ENCODE results near the gene ANKUB1. TPM values are rescaled to one million over a fixed set of nuclear protein-coding genes. Genes with fewer than 3 reads are reported as not detected.

ANKUB1 gene
- total RNA-seq, 1 experiment from 2014 or later = not detected

DNA sequence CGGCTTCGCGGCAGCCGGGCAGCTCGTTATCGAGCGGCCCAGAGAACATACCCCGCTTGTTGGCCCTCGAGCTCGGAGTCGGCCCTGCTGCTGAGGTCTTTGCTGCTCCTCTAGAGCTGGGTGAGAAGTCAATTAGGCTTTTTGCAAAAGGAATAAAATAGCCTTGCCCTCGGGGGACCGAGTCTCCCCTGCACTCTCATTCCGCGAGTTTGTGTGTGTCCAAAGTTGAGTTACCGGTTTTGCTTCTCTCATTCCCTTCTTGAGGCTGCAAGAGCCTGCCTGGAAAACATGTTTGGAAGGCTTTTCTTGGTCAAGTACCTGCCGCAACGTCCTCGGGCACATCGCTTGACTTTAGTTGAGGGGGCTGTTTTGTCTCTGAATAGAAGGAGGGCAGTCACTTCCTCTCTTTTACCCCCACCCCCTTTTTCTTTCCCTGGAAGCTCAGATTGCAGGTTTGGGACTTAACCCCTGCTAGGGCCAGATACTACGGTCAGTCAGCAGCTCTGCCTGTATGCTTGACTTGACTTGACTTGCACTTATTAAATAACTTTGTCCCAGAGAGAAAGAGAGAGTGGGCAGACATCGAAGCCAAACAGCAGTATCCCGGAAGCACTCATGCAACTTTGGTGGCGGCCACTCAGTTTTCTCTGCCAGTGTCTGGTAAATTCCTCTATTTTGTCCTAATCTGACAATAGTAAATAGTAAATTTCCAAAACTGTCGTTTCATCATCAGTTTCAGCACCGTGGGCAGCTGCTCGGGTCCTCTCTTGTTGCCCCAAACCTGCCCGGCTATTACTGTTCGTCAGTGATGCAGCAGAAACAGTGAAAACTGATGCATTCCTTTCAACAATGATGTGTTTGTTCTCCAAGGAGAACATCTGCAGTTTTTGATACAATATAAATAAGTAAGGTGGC lies 21.3 kb upstream of the ANKUB1 start:
- H3K27me3 Mint-ChIP-seq (ENCODE audit: insufficient read depth, unreplicated experiment) = no peaks in the 10 kb centered on the region
- TF ChIP-seq, protein P1, sequence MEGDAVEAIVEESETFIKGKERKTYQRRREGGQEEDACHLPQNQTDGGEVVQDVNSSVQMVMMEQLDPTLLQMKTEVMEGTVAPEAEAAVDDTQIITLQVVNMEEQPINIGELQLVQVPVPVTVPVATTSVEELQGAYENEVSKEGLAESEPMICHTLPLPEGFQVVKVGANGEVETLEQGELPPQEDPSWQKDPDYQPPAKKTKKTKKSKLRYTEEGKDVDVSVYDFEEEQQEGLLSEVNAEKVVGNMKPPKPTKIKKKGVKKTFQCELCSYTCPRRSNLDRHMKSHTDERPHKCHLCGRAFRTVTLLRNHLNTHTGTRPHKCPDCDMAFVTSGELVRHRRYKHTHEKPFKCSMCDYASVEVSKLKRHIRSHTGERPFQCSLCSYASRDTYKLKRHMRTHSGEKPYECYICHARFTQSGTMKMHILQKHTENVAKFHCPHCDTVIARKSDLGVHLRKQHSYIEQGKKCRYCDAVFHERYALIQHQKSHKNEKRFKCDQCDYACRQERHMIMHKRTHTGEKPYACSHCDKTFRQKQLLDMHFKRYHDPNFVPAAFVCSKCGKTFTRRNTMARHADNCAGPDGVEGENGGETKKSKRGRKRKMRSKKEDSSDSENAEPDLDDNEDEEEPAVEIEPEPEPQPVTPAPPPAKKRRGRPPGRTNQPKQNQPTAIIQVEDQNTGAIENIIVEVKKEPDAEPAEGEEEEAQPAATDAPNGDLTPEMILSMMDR (IDR thresholded peaks at IDR 0.05; ENCODE audit: insufficient read depth in 1 of 2, low read depth in 1 of 2, low read length in 1 of 2, severe bottlenecking in 1 of 2, unreplicated experiment in 1 of 2) = no peak
- peak overlapping the region; percentile 95 for H3K27ac Mint-ChIP-seq (ENCODE audit: unreplicated experiment)
- ChIA-PET CTCF (interaction anchor here (1.5 kb wide), 1 partner anchor 48 kb away, joined by 5 read pairs; no protein-coding TSS in a partner anchor), POLR2A (interaction anchor here (0.6 to 1.5 kb wide), 2 partner anchors 62 to 475 kb away, joined by 4 to 5 read pairs; partner anchors contain the start of gene COMMD2)
- Histone ChIP-seq H3K27me3 (replicated peaks; ENCODE audit: control insufficient read depth, insufficient read depth, low read length) (no peaks in the 10 kb centered on the region), H3K36me3 (ENCODE audit: control insufficient read depth, insufficient read depth, low read length) (no peaks in the 10 kb centered on the region), H3K9me3 (no peaks in the 10 kb centered on the region), H3K4me3 (ENCODE audit: low read depth, low read length) (peak overlapping the region; percentile 91), H3K4me1 (peaks cover 6% of the 10 kb centered on the region)
- peak overlapping the region; percentile 93 for H3K4me3 Mint-ChIP-seq (ENCODE audit: unreplicated experiment)
- H3K4me1 Mint-ChIP-seq (ENCODE audit: low read depth, unreplicated experiment) = peaks cover 8% of the 10 kb centered on the region
- DNase-seq = peak; percentile 53 to 54
- no peaks in the 10 kb centered on the region for H3K9me3 Mint-ChIP-seq (ENCODE audit: unreplicated experiment)
- peaks cover 10% of the 10 kb centered on the region for H3K36me3 Mint-ChIP-seq (ENCODE audit: insufficient read depth, unreplicated experiment)
- TSS peak; percentile 30 for BruUV-seq (replicated peaks)
- intact Hi-C loops (cut with micrococcal nuclease; ENCODE audit: unreplicated experiment) = loop anchor here (2.0 to 5.0 kb wide), 2 partner anchors 61 to 301 kb away; partner anchors contain the start of gene COMMD2

DNA sequence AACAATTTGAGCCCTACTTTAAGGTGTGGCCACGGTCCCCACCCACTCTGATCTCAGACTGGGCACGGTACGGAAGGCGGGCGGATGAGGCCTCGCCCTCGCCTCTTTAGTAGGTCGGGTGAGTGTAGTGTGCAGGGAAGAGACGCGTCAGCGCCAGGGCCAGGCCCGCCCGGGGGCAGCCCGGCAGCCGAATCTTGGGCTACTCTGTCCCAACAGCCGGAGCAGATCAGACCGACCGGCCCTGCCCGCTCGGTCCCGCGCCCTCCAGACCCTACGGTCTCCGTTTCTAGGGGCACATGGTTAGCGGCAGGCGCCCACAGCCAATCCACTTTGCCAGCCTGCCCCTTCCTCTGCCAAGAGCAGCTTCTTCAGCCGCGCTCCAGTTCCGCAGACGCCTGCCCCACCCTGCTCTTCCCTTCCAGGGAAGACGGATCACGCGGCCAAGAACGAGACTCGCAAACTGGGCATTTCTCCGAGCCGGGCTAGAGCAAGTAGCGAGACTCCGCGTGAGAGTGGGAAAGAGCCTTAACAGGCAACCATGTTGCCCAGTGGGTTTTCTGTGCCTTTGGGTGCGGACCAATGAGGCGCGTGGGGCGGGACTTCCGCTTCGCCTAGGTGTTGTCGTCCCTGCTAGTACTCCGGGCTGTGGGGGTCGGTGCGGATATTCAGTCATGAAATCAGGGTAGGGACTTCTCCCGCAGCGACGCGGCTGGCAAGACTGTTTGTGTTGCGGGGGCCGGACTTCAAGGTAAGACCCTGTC lies 20.4 kb upstream of the ANKUB1 start, which contains the start of gene RNF13:
RNF13 (plus strand) TSS at position 610 of the 761 bp plus-strand sequence. CDS start 32,812 bp downstream, outside the sequence.
- H3K36me3 ChIP-seq (ENCODE audit: control insufficient read depth, insufficient read depth, low read length) = no peaks in the 10 kb centered on the region
- H3K27me3 Mint-ChIP-seq (ENCODE audit: insufficient read depth, unreplicated experiment) = no peaks in the 10 kb centered on the region
- peaks cover 10% of the 10 kb centered on the region for H3K36me3 Mint-ChIP-seq (ENCODE audit: insufficient read depth, unreplicated experiment)
- H3K9me3 ChIP-seq = no peaks in the 10 kb centered on the region
- intact Hi-C loops (cut with micrococcal nuclease; ENCODE audit: unreplicated experiment) = loop anchor here (2.0 to 5.0 kb wide), 2 partner anchors 60 to 300 kb away; partner anchors contain the start of gene COMMD2
- H3K9me3 Mint-ChIP-seq (ENCODE audit: unreplicated experiment) = no peaks in the 10 kb centered on the region
- H3K4me1 Mint-ChIP-seq (ENCODE audit: low read depth, unreplicated experiment) = peaks cover 8% of the 10 kb centered on the region
- H3K27me3 ChIP-seq (replicated peaks; ENCODE audit: control insufficient read depth, insufficient read depth, low read length) = no peaks in the 10 kb centered on the region
- H3K4me1 ChIP-seq = peaks cover 6% of the 10 kb centered on the region
- peak within 1 kb of the TSS; percentile 91 for H3K4me3 ChIP-seq (ENCODE audit: low read depth, low read length)
- CTCF ChIA-PET = interaction anchor here (1.5 kb wide), 1 partner anchor 47 kb away, joined by 5 read pairs; no protein-coding TSS in a partner anchor
- H3K4me3 Mint-ChIP-seq (ENCODE audit: unreplicated experiment) = peak within 1 kb of the TSS; percentile 93
- DNase-seq = peak; percentile 92
- BruUV-seq (replicated peaks) = no TSS peak
- TF ChIP-seq, protein P1 (IDR thresholded peaks at IDR 0.05; ENCODE audit: insufficient read depth in 1 of 2, low read depth in 1 of 2, low read length in 1 of 2, severe bottlenecking in 1 of 2, unreplicated experiment in 1 of 2) = no peak
- H3K27ac Mint-ChIP-seq (ENCODE audit: unreplicated experiment) = peak within 1 kb of the TSS; percentile 95
- POLR2A ChIA-PET = no interaction called here

DNA sequence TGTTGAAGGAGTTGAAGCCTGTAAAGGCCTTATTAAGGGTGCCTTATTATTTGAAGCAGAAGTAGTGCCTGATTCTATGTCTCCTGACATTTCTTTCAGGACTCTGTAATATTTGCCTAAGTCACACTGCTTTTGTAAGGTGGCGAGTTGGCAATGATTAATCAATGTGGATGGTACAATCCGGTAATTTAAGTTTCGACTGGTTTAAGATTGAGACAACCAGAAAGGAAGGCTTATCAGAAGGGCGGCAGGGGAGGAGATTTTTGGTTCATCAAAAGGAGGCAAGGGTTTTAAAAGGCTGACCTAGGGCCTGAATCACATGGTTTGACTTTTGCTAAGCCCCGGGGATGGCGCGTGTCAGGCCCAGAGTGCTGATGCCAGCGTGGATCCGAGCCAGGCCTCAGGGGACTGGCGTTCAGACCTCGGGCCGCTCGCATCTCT lies 19.8 kb upstream of the ANKUB1 start:
- Histone ChIP-seq H3K9me3 (no peaks in the 10 kb centered on the region), H3K36me3 (ENCODE audit: control insufficient read depth, insufficient read depth, low read length) (no peaks in the 10 kb centered on the region), H3K27me3 (replicated peaks; ENCODE audit: control insufficient read depth, insufficient read depth, low read length) (no peaks in the 10 kb centered on the region), H3K4me3 (ENCODE audit: low read depth, low read length) (peak overlapping the region; percentile 91), H3K4me1 (peaks cover 6% of the 10 kb centered on the region)
- H3K4me3 Mint-ChIP-seq (ENCODE audit: unreplicated experiment) = peak overlapping the region; percentile 93
- peak overlapping the region; percentile 95 for H3K27ac Mint-ChIP-seq (ENCODE audit: unreplicated experiment)
- intact Hi-C loops (cut with micrococcal nuclease; ENCODE audit: unreplicated experiment) = loop anchor here (2.0 to 5.0 kb wide), 2 partner anchors 60 to 299 kb away; partner anchors contain the start of gene COMMD2
- peaks cover 10% of the 10 kb centered on the region for H3K36me3 Mint-ChIP-seq (ENCODE audit: insufficient read depth, unreplicated experiment)
- ChIA-PET CTCF (interaction anchor here (1.5 kb wide), 1 partner anchor 46 kb away, joined by 5 read pairs; no protein-coding TSS in a partner anchor), POLR2A (no interaction called here)
- H3K27me3 Mint-ChIP-seq (ENCODE audit: insufficient read depth, unreplicated experiment) = no peaks in the 10 kb centered on the region
- DNase-seq = no peak
- TF ChIP-seq, protein P1 (IDR thresholded peaks at IDR 0.05; ENCODE audit: insufficient read depth in 1 of 2, low read depth in 1 of 2, low read length in 1 of 2, severe bottlenecking in 1 of 2, unreplicated experiment in 1 of 2) = no peak
- BruUV-seq (replicated peaks) = TSS peak; percentile 93
- H3K9me3 Mint-ChIP-seq (ENCODE audit: unreplicated experiment) = no peaks in the 10 kb centered on the region
- H3K4me1 Mint-ChIP-seq (ENCODE audit: low read depth, unreplicated experiment) = peaks cover 8% of the 10 kb centered on the region

Measured in Caco-2 (cell line).